ENCODE data around the gene SYNDIG1. TPM values are rescaled to one million over a fixed set of nuclear protein-coding genes. Genes with fewer than 3 reads are reported as not detected.

Gene SYNDIG1
- total RNA-seq, 1 donor from 2014 or later = 2.6 TPM

GRCh38 chr20:24580006-24580405 is 110.6 kb downstream of the SYNDIG1 start:
- H3K27ac ChIP-seq (ENCODE audit: low read depth, low read length) = no peak overlapping the region
- peaks cover 0 to 3% (median 0%) of the 10 kb centered on the region in 3 donors for H3K9me3 ChIP-seq (ENCODE audit: control insufficient read depth in 3 of 3, low read length in 3 of 3)
- H3K4me3 ChIP-seq (ENCODE audit: low read length in 3 of 3) = no peak overlapping the region
- H3K4me1 ChIP-seq (ENCODE audit: control insufficient read depth in 3 of 3, insufficient read depth in 3 of 3, low read length in 3 of 3) = no peaks in the 10 kb centered on the region
- no peak overlapping the region for H3K9ac ChIP-seq (ENCODE audit: low read depth in 1 of 3, low read length in 3 of 3)
- no peaks in the 10 kb centered on the region for H3K36me3 ChIP-seq (ENCODE audit: control insufficient read depth in 3 of 3, insufficient read depth in 3 of 3, low read length in 3 of 3)
- peaks cover 0 to 5% (median 0%) of the 10 kb centered on the region in 3 donors for H3K27me3 ChIP-seq (ENCODE audit: control insufficient read depth in 3 of 3, insufficient read depth in 3 of 3, low read length in 3 of 3)

- H3K36me3 ChIP-seq (ENCODE audit: control insufficient read depth in 3 of 3, insufficient read depth in 3 of 3, low read length in 3 of 3) = no peaks in the 10 kb centered on the region
- H3K9ac ChIP-seq (ENCODE audit: low read depth in 1 of 3, low read length in 3 of 3) = no peak overlapping the region
- peaks cover 0 to 9% (median 2%) of the 10 kb centered on the region in 3 donors for H3K27me3 ChIP-seq (ENCODE audit: control insufficient read depth in 3 of 3, insufficient read depth in 3 of 3, low read length in 3 of 3)
- H3K9me3 ChIP-seq (ENCODE audit: control insufficient read depth in 3 of 3, low read length in 3 of 3) = peaks cover 0 to 3% (median 0%) of the 10 kb centered on the region in 3 donors
- no peak overlapping the region for H3K4me3 ChIP-seq (ENCODE audit: low read length in 3 of 3)
- no peak overlapping the region for H3K27ac ChIP-seq (ENCODE audit: low read depth, low read length)
- H3K4me1 ChIP-seq (ENCODE audit: control insufficient read depth in 3 of 3, insufficient read depth in 3 of 3, low read length in 3 of 3) = no peaks in the 10 kb centered on the region
These were observed 111.4 kb downstream of the SYNDIG1 start for GRCh38 chr20:24580855-24581254.

GRCh38 chr20:24581443-24582170 is 112.2 kb downstream of the SYNDIG1 start:
- H3K4me1 ChIP-seq (ENCODE audit: control insufficient read depth in 3 of 3, insufficient read depth in 3 of 3, low read length in 3 of 3) = no peaks in the 10 kb centered on the region
- no peak overlapping the region for H3K9ac ChIP-seq (ENCODE audit: low read depth in 1 of 3, low read length in 3 of 3)
- no peak overlapping the region for H3K27ac ChIP-seq (ENCODE audit: low read depth, low read length)
- H3K36me3 ChIP-seq (ENCODE audit: control insufficient read depth in 3 of 3, insufficient read depth in 3 of 3, low read length in 3 of 3) = no peaks in the 10 kb centered on the region
- H3K27me3 ChIP-seq (ENCODE audit: control insufficient read depth in 3 of 3, insufficient read depth in 3 of 3, low read length in 3 of 3) = peaks cover 0 to 16% (median 2%) of the 10 kb centered on the region in 3 donors
- H3K9me3 ChIP-seq (ENCODE audit: control insufficient read depth in 3 of 3, low read length in 3 of 3) = peaks cover 0 to 3% (median 0%) of the 10 kb centered on the region in 3 donors
- H3K4me3 ChIP-seq (ENCODE audit: low read length in 3 of 3) = no peak overlapping the region

- Histone ChIP-seq H3K4me3 (ENCODE audit: low read length in 3 of 3) (no peak overlapping the region), H3K4me1 (ENCODE audit: control insufficient read depth in 3 of 3, insufficient read depth in 3 of 3, low read length in 3 of 3) (no peaks in the 10 kb centered on the region), H3K27ac (ENCODE audit: low read depth, low read length) (no peak overlapping the region), H3K27me3 (ENCODE audit: control insufficient read depth in 3 of 3, insufficient read depth in 3 of 3, low read length in 3 of 3) (peaks cover 0 to 16% (median 2%) of the 10 kb centered on the region in 3 donors), H3K9ac (ENCODE audit: low read depth in 1 of 3, low read length in 3 of 3) (no peak overlapping the region), H3K36me3 (ENCODE audit: control insufficient read depth in 3 of 3, insufficient read depth in 3 of 3, low read length in 3 of 3) (no peaks in the 10 kb centered on the region), H3K9me3 (ENCODE audit: control insufficient read depth in 3 of 3, low read length in 3 of 3) (peaks cover 0 to 3% (median 0%) of the 10 kb centered on the region in 3 donors)
These were observed 113.1 kb downstream of the SYNDIG1 start for GRCh38 chr20:24582373-24583168.

- Histone ChIP-seq H3K4me3 (ENCODE audit: low read length in 3 of 3) (no peak overlapping the region), H3K27ac (ENCODE audit: low read depth, low read length) (no peak overlapping the region), H3K4me1 (ENCODE audit: control insufficient read depth in 3 of 3, insufficient read depth in 3 of 3, low read length in 3 of 3) (no peaks in the 10 kb centered on the region), H3K36me3 (ENCODE audit: control insufficient read depth in 3 of 3, insufficient read depth in 3 of 3, low read length in 3 of 3) (no peaks in the 10 kb centered on the region), H3K9ac (ENCODE audit: low read depth in 1 of 3, low read length in 3 of 3) (no peak overlapping the region), H3K27me3 (ENCODE audit: control insufficient read depth in 3 of 3, insufficient read depth in 3 of 3, low read length in 3 of 3) (peaks cover 2 to 16% (median 6%) of the 10 kb centered on the region in 3 donors), H3K9me3 (ENCODE audit: control insufficient read depth in 3 of 3, low read length in 3 of 3) (peaks cover 0 to 3% (median 0%) of the 10 kb centered on the region in 3 donors)
These were observed 113.9 kb downstream of the SYNDIG1 start for GRCh38 chr20:24583169-24583792.

GRCh38 chr20:24584078-24584477 is 114.6 kb downstream of the SYNDIG1 start:
- H3K36me3 ChIP-seq (ENCODE audit: control insufficient read depth in 3 of 3, insufficient read depth in 3 of 3, low read length in 3 of 3) = no peaks in the 10 kb centered on the region
- no peak overlapping the region for H3K9ac ChIP-seq (ENCODE audit: low read depth in 1 of 3, low read length in 3 of 3)
- H3K4me1 ChIP-seq (ENCODE audit: control insufficient read depth in 3 of 3, insufficient read depth in 3 of 3, low read length in 3 of 3) = no peaks in the 10 kb centered on the region

GRCh38 chr20:24584538-24585356 is 115.3 kb downstream of the SYNDIG1 start:
- no peak overlapping the region for H3K27ac ChIP-seq (ENCODE audit: low read depth, low read length)
- no peaks in the 10 kb centered on the region for H3K36me3 ChIP-seq (ENCODE audit: control insufficient read depth in 3 of 3, insufficient read depth in 3 of 3, low read length in 3 of 3)
- peaks cover 2 to 16% (median 8%) of the 10 kb centered on the region in 3 donors for H3K27me3 ChIP-seq (ENCODE audit: control insufficient read depth in 3 of 3, insufficient read depth in 3 of 3, low read length in 3 of 3)
- H3K4me3 ChIP-seq (ENCODE audit: low read length in 3 of 3) = no peak overlapping the region
- H3K9me3 ChIP-seq (ENCODE audit: control insufficient read depth in 3 of 3, low read length in 3 of 3) = peaks cover 0 to 3% (median 0%) of the 10 kb centered on the region in 3 donors
- H3K9ac ChIP-seq (ENCODE audit: low read depth in 1 of 3, low read length in 3 of 3) = no peak overlapping the region
- H3K4me1 ChIP-seq (ENCODE audit: control insufficient read depth in 3 of 3, insufficient read depth in 3 of 3, low read length in 3 of 3) = no peaks in the 10 kb centered on the region

More at GRCh38 chr20:24584078-24584477, 114.6 kb downstream of the SYNDIG1 start:
- no peak overlapping the region for H3K27ac ChIP-seq (ENCODE audit: low read depth, low read length)
- peaks cover 2 to 16% (median 8%) of the 10 kb centered on the region in 3 donors for H3K27me3 ChIP-seq (ENCODE audit: control insufficient read depth in 3 of 3, insufficient read depth in 3 of 3, low read length in 3 of 3)
- H3K4me3 ChIP-seq (ENCODE audit: low read length in 3 of 3) = no peak overlapping the region
- H3K9me3 ChIP-seq (ENCODE audit: control insufficient read depth in 3 of 3, low read length in 3 of 3) = peaks cover 0 to 3% (median 0%) of the 10 kb centered on the region in 3 donors

- no peaks in the 10 kb centered on the region for H3K36me3 ChIP-seq (ENCODE audit: control insufficient read depth in 3 of 3, insufficient read depth in 3 of 3, low read length in 3 of 3)
- H3K9me3 ChIP-seq (ENCODE audit: control insufficient read depth in 3 of 3, low read length in 3 of 3) = peaks cover 0 to 3% (median 0%) of the 10 kb centered on the region in 3 donors
- no peak overlapping the region for H3K4me3 ChIP-seq (ENCODE audit: low read length in 3 of 3)
- H3K27ac ChIP-seq (ENCODE audit: low read depth, low read length) = no peak overlapping the region
- peaks cover 2 to 20% (median 8%) of the 10 kb centered on the region in 3 donors for H3K27me3 ChIP-seq (ENCODE audit: control insufficient read depth in 3 of 3, insufficient read depth in 3 of 3, low read length in 3 of 3)
- H3K4me1 ChIP-seq (ENCODE audit: control insufficient read depth in 3 of 3, insufficient read depth in 3 of 3, low read length in 3 of 3) = no peaks in the 10 kb centered on the region
- no peak overlapping the region for H3K9ac ChIP-seq (ENCODE audit: low read depth in 1 of 3, low read length in 3 of 3)
These were observed 116.5 kb downstream of the SYNDIG1 start for GRCh38 chr20:24585796-24586522.

- Histone ChIP-seq H3K4me3 (ENCODE audit: low read length in 3 of 3) (no peak overlapping the region), H3K27ac (ENCODE audit: low read depth, low read length) (no peak overlapping the region), H3K9me3 (ENCODE audit: control insufficient read depth in 3 of 3, low read length in 3 of 3) (peaks cover 0 to 3% (median 0%) of the 10 kb centered on the region in 3 donors), H3K27me3 (ENCODE audit: control insufficient read depth in 3 of 3, insufficient read depth in 3 of 3, low read length in 3 of 3) (peaks cover 2 to 20% (median 8%) of the 10 kb centered on the region in 3 donors), H3K36me3 (ENCODE audit: control insufficient read depth in 3 of 3, insufficient read depth in 3 of 3, low read length in 3 of 3) (no peaks in the 10 kb centered on the region), H3K9ac (ENCODE audit: low read depth in 1 of 3, low read length in 3 of 3) (no peak overlapping the region), H3K4me1 (ENCODE audit: control insufficient read depth in 3 of 3, insufficient read depth in 3 of 3, low read length in 3 of 3) (no peaks in the 10 kb centered on the region)
These were observed 117.1 kb downstream of the SYNDIG1 start for GRCh38 chr20:24586523-24586840.

Measured in skeletal muscle tissue (tissue), 4 donors.